Measurements from ENCODE around the gene RAD18. TPM values are rescaled to one million over a fixed set of nuclear protein-coding genes. Genes with fewer than 3 reads are reported as not detected.
A peak's percentile ranks its signal among the peaks of the same experiment; 100 is the strongest.

Gene RAD18
- total and polyA plus RNA-seq, 2 experiments from 2014 or later, result 14.3 to 17.5 TPM

GRCh38 chr3:8945890-8946600 is 17.2 kb downstream of the RAD18 start:
- Histone ChIP-seq H3K4me1 (ENCODE audit: insufficient read depth) (no peaks in the 10 kb centered on the region), H2AFZ (no peak overlapping the region), H3K9me3 (ENCODE audit: low read depth) (peaks cover 3% of the 10 kb centered on the region), H3K9ac (no peak overlapping the region), H3K79me2 (ENCODE audit: insufficient read depth) (peaks cover 62% of the 10 kb centered on the region), H3K4me3 (no peak overlapping the region), H3K27ac (no peak overlapping the region), H3F3A (ENCODE audit: insufficient read depth) (no peaks in the 10 kb centered on the region), H3K9me2 (ENCODE audit: insufficient read depth) (no peaks in the 10 kb centered on the region), H3K36me3 (ENCODE audit: low read depth) (peaks cover 30% of the 10 kb centered on the region; the same call in 1 of the 2 replicates), H3K4me2 (ENCODE audit: unreplicated experiment) (no peak overlapping the region), H3K27me3 (replicated peaks; ENCODE audit: insufficient read depth) (no peaks in the 10 kb centered on the region), H4K20me1 (ENCODE audit: insufficient read depth) (0 out of 2 replicates have a peak, but pooled peaks cover 3% of the 10 kb centered on the region)
- WGBS, 2 experiments (ENCODE audit: low coverage in 1 of 2, low lambda C conversion rate in 2 of 2, missing lambda C conversion rate in 2 of 2), result 96 to 99% methylated on average over 3 of the region's 3 CpGs
- DNase-seq, result no peak
- in situ Hi-C loops (cut with MboI), result loop anchor here (10.0 kb wide), 1 partner anchor 171 kb away; no protein-coding TSS in a partner anchor
- TF ChIP-seq EZH2phosphoT487 (IDR thresholded peaks at IDR 0.05; ENCODE audit: insufficient read depth, low read depth) (no peak), EZH2 (IDR thresholded peaks at IDR 0.05; ENCODE audit: insufficient read depth, poor library complexity, severe bottlenecking) (no peak)

- no peaks in the 10 kb centered on the region for H3K27me3 ChIP-seq (replicated peaks; ENCODE audit: insufficient read depth)
- no peak overlapping the region for H3K9ac ChIP-seq
- H3K36me3 ChIP-seq (ENCODE audit: low read depth), result peaks cover 35% of the 10 kb centered on the region
- H3K4me2 ChIP-seq (ENCODE audit: unreplicated experiment), result no peak overlapping the region
- peaks cover 7% of the 10 kb centered on the region for H3K4me1 ChIP-seq (ENCODE audit: insufficient read depth)
- H3K27ac ChIP-seq, result no peak overlapping the region
- H3K9me2 ChIP-seq (ENCODE audit: insufficient read depth), result no peaks in the 10 kb centered on the region
- no peak overlapping the region for H2AFZ ChIP-seq
- H3F3A ChIP-seq (ENCODE audit: insufficient read depth), result peaks cover 14% of the 10 kb centered on the region
- 0 out of 2 replicates have a peak, but pooled peaks cover 3% of the 10 kb centered on the region for H4K20me1 ChIP-seq (ENCODE audit: insufficient read depth)
- in situ Hi-C loops (cut with MboI), result loop anchor here (10.0 kb wide), 1 partner anchor 168 kb away; no protein-coding TSS in a partner anchor
- H3K4me3 ChIP-seq, result no peak overlapping the region
- DNase-seq, result no peak
- H3K79me2 ChIP-seq (ENCODE audit: insufficient read depth), result peaks cover 32% of the 10 kb centered on the region
- peaks cover 3% of the 10 kb centered on the region for H3K9me3 ChIP-seq (ENCODE audit: low read depth)
- TF ChIP-seq EZH2 (IDR thresholded peaks at IDR 0.05; ENCODE audit: insufficient read depth, poor library complexity, severe bottlenecking) (no peak), EZH2phosphoT487 (IDR thresholded peaks at IDR 0.05; ENCODE audit: insufficient read depth, low read depth) (no peak)
- 78 to 80% methylated on average over 4 of the region's 4 CpGs for whole genome bisulfite sequencing, 2 experiments (ENCODE audit: low coverage in 1 of 2, low lambda C conversion rate in 2 of 2, missing lambda C conversion rate in 2 of 2)
These were observed 20.4 kb downstream of the RAD18 start for GRCh38 chr3:8942746-8943488.

DNA sequence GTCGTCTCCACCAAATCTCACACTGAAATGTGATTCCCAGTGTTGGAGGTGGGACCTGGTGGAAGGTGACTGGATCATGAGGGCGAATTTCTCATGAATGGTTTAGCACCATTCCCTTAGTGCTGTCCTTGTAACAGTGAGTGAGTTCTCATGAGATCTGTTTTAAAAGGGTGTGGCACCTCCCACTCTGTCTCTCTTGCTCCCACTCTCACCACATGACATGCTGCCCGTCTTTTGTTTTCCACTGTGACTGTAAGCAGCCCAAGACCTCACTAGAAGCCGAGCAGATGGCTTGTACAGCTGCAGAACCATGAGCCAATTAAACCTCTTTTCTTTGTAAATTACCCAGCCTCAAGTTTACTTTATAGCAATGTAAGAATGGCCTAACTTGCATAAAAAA is 21.2 kb downstream of the RAD18 start:
- Histone ChIP-seq H3K9me3 (ENCODE audit: low read depth) (peaks cover 3% of the 10 kb centered on the region), H3K79me2 (ENCODE audit: insufficient read depth) (peaks cover 26% of the 10 kb centered on the region), H3K36me3 (ENCODE audit: low read depth) (peaks cover 32% of the 10 kb centered on the region), H3K9me2 (ENCODE audit: insufficient read depth) (no peaks in the 10 kb centered on the region), H3K4me3 (no peak overlapping the region), H3K4me1 (ENCODE audit: insufficient read depth) (peaks cover 15% of the 10 kb centered on the region), H3K27me3 (replicated peaks; ENCODE audit: insufficient read depth) (no peaks in the 10 kb centered on the region), H3K27ac (no peak overlapping the region), H3F3A (ENCODE audit: insufficient read depth) (peaks cover 22% of the 10 kb centered on the region), H3K4me2 (ENCODE audit: unreplicated experiment) (no peak overlapping the region), H4K20me1 (ENCODE audit: insufficient read depth) (no peaks in the 10 kb centered on the region), H2AFZ (no peak overlapping the region), H3K9ac (no peak overlapping the region)
- WGBS, 2 experiments (ENCODE audit: low coverage in 1 of 2, low lambda C conversion rate in 2 of 2, missing lambda C conversion rate in 2 of 2), result 87 to 90% methylated on average over 4 of the region's 4 CpGs
- DNase-seq, result no peak
- in situ Hi-C loops (cut with MboI), result loop anchor here (10.0 kb wide), 1 partner anchor 167 kb away; no protein-coding TSS in a partner anchor
- TF ChIP-seq EZH2phosphoT487 (IDR thresholded peaks at IDR 0.05; ENCODE audit: insufficient read depth, low read depth) (no peak), EZH2 (IDR thresholded peaks at IDR 0.05; ENCODE audit: insufficient read depth, poor library complexity, severe bottlenecking) (no peak)

- H3K4me2 ChIP-seq (ENCODE audit: unreplicated experiment), result peak overlapping the region; percentile 78
- peaks cover 28% of the 10 kb centered on the region for H3F3A ChIP-seq (ENCODE audit: insufficient read depth)
- H2AFZ ChIP-seq, result no peak overlapping the region
- H4K20me1 ChIP-seq (ENCODE audit: insufficient read depth), result no peaks in the 10 kb centered on the region
- in situ Hi-C loops (cut with MboI), result no loop called here
- no peaks in the 10 kb centered on the region for H3K9me3 ChIP-seq (ENCODE audit: low read depth)
- peaks cover 15% of the 10 kb centered on the region for H3K36me3 ChIP-seq (ENCODE audit: low read depth)
- peak overlapping the region; percentile 66 for H3K9ac ChIP-seq
- peak overlapping the region; percentile 87 for H3K27ac ChIP-seq
- peak; percentile 67 for DNase-seq
- TF ChIP-seq EZH2phosphoT487 (IDR thresholded peaks at IDR 0.05; ENCODE audit: insufficient read depth, low read depth) (no peak), EZH2 (IDR thresholded peaks at IDR 0.05; ENCODE audit: insufficient read depth, poor library complexity, severe bottlenecking) (no peak)
- no peak overlapping the region for H3K4me3 ChIP-seq
- H3K27me3 ChIP-seq (replicated peaks; ENCODE audit: insufficient read depth), result no peaks in the 10 kb centered on the region
- H3K4me1 ChIP-seq (ENCODE audit: insufficient read depth), result peaks cover 24% of the 10 kb centered on the region
- no peaks in the 10 kb centered on the region for H3K9me2 ChIP-seq (ENCODE audit: insufficient read depth)
- WGBS, 2 experiments (ENCODE audit: low coverage in 1 of 2, low lambda C conversion rate in 2 of 2, missing lambda C conversion rate in 2 of 2), result 59 to 62% methylated on average over 1 of the region's 1 CpG
- peaks cover 17% of the 10 kb centered on the region for H3K79me2 ChIP-seq (ENCODE audit: insufficient read depth)
These were observed 25.3 kb downstream of the RAD18 start for GRCh38 chr3:8938021-8938420.
